ENCODE data around the gene GGT6.

GGT6 gene

DNA sequence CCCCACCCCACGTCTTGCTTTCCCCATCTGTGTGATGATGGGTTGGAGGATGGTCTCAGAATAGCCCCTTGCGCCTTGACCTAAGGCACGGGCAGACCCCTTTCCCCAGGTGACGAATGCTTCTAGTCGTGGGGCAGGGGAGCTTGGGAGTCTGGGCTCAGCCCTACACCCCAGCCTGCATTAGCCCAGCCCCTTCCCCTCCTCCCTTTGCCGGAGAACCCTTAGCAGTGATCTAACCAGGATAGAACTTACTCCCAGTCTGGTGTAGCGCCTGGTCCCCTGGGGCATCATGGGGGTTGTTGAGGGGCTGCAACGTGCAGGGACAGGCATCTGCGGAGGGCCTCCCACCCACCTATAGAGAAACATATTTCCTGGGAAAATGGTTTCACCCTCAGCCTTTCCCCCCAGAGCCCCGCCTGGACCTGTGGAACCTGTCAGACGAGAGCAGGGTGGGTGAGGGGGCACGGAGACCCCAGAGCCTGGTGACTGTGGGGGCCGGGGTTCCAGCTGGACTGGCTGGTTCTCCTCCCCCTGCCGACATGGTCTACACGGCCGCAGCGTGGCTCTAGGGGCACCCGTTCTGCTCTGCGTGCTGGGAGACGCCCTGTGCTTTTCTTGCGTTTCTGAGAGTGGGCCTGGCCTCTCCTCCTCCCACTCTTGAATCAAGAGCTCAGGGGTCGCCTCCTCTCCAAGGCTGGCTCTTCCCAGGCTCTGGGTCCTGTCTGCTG lies 28.7 kb upstream of the GGT6 start:
- Mint-ChIP-seq H3K9me3 (no peaks in the 10 kb centered on the region), H3K27me3 (peaks cover 71% of the 10 kb centered on the region), H3K4me1 (peaks cover 6% of the 10 kb centered on the region), H3K36me3 (ENCODE audit: insufficient read depth) (peaks cover 2% of the 10 kb centered on the region), H3K27ac (ENCODE audit: low read depth) (no peak overlapping the region), H3K4me3 (no peak overlapping the region)
- no peak for ATAC-seq (replicated peaks; ENCODE audit: extremely low read depth, poor library complexity, severe bottlenecking)
- DNase-seq (ENCODE audit: low spot score in 2 of 2), result no peak

DNA sequence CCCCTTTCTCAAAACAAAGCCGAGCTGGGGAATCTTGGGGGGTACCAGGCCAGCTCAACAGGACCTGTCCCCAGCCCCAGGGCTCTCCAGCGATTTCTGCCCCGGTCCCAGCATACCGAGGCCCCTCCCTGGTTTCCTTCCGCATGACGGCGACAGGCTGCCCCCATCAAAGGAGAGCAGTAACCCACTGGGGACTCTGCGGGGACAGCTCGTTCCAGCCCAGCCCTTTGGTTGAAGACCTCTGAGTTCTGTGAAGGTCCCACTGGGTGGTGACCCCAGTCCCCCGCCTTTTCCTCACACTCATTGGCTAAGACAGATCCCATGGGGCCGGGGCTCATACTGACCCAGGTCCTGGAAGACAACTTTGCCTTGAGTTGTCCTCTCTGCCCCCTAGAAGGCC lies 28.0 kb upstream of the GGT6 start:
- H3K27me3 Mint-ChIP-seq, result peaks cover 71% of the 10 kb centered on the region
- peaks cover 11% of the 10 kb centered on the region for H3K4me1 Mint-ChIP-seq
- H3K27ac Mint-ChIP-seq (ENCODE audit: low read depth), result no peak overlapping the region
- no peak for ATAC-seq (replicated peaks; ENCODE audit: extremely low read depth, poor library complexity, severe bottlenecking)
- H3K36me3 Mint-ChIP-seq (ENCODE audit: insufficient read depth), result peaks cover 2% of the 10 kb centered on the region
- no peak overlapping the region for H3K4me3 Mint-ChIP-seq
- no peak for DNase-seq (ENCODE audit: low spot score in 2 of 2)
- H3K9me3 Mint-ChIP-seq, result no peaks in the 10 kb centered on the region

DNA sequence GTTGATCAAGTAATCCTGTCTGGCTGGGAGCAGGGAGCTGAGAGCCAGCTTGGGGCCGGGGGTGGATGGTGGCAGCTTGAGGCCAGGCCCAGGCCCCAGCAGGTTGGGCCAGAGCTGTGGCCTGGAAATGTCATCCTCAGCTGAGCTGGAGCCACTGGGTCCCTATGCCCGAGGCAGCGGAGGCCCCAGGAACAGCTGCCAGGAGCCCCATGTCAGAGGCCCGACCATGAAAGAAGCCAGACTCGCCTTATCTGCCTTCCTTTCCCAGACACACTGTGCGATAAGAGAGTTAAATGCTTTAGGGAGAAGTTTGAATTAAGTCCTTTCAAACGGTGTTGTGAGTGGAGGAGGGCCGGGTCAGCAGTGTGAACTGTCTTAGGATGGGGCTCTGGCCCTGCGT lies 27.4 kb upstream of the GGT6 start:
- Mint-ChIP-seq H3K36me3 (ENCODE audit: insufficient read depth) (peaks cover 2% of the 10 kb centered on the region), H3K27me3 (peaks cover 76% of the 10 kb centered on the region)

DNA sequence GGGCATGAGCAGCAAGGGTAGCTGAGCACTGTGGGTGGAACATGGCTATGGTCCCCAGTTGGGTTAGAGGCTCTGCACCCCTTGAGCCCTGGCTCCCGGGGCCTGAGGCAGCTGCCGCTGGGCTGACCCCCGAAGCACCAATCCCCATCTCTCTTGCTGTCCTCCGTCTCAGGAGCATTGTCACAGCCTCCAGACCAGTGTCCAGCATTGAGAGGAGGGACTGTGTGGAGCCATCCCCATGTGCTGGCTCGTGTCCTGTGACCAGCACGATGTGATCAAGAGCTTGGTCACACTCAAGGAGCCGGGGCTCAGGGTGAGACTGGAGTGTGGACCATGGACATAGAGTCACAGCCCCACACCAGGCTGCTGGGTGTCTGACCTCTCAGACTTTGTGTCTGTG lies 26.8 kb upstream of the GGT6 start:
- peaks cover 11% of the 10 kb centered on the region for H3K4me1 Mint-ChIP-seq
- no peak overlapping the region for H3K27ac Mint-ChIP-seq (ENCODE audit: low read depth)
- peaks cover 2% of the 10 kb centered on the region for H3K36me3 Mint-ChIP-seq (ENCODE audit: insufficient read depth)
- H3K27me3 Mint-ChIP-seq, result peaks cover 76% of the 10 kb centered on the region
- H3K4me3 Mint-ChIP-seq, result no peak overlapping the region
- DNase-seq (ENCODE audit: low spot score in 2 of 2) (no peak), ATAC-seq (replicated peaks; ENCODE audit: extremely low read depth, poor library complexity, severe bottlenecking) (no peak)
- no peaks in the 10 kb centered on the region for H3K9me3 Mint-ChIP-seq

More for the DNA sequence above, 27.4 kb upstream of the GGT6 start:
- Mint-ChIP-seq H3K4me1 (peaks cover 11% of the 10 kb centered on the region), H3K4me3 (no peak overlapping the region), H3K27ac (ENCODE audit: low read depth) (no peak overlapping the region), H3K9me3 (no peaks in the 10 kb centered on the region)
- DNase-seq (ENCODE audit: low spot score in 2 of 2) (no peak), ATAC-seq (replicated peaks; ENCODE audit: extremely low read depth, poor library complexity, severe bottlenecking) (no peak)

DNA sequence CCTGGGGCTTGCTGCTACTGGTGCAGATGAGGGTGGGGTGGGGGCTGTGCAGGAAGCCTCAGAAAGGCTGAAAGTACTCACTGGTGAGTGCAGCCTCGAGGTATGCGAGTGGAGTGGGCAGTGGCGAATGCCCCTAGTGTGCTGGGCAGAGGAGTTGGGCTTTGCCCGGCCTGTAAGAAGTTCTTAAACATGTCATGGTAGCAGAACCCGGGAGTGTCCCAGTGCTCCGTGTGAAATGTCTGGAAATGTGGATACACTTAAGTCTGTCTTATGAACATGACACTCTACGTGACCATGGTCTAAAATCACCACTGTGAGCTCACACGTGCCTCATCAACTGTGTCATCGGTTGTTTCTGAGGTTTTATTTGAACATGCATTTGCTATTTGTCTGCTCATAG lies 25.7 kb upstream of the GGT6 start:
- Mint-ChIP-seq H3K4me1 (peaks cover 11% of the 10 kb centered on the region), H3K9me3 (no peaks in the 10 kb centered on the region), H3K27ac (ENCODE audit: low read depth) (no peak overlapping the region), H3K4me3 (no peak overlapping the region), H3K36me3 (ENCODE audit: insufficient read depth) (peaks cover 2% of the 10 kb centered on the region), H3K27me3 (peaks cover 81% of the 10 kb centered on the region)
- ATAC-seq (replicated peaks; ENCODE audit: extremely low read depth, poor library complexity, severe bottlenecking) (no peak), DNase-seq (ENCODE audit: low spot score in 2 of 2) (no peak)

DNA sequence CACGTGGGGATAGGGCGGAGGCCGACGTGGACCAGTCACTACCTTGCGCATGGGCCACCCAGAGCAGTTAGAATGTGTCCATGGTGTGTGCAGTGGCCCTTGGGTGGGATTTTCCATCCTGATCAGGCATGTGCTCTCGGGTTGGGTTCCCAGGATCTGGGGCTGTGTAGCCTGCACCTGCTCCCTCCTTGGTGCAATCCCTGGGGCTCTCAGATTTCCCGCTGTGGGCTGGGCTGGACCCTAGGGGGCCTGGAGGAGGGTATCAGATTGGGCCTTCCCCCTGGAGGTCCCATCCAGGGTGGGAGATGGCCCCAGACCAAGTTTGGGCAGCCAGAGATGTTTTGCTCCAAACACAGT lies 25.2 kb upstream of the GGT6 start:
- ATAC-seq (replicated peaks; ENCODE audit: extremely low read depth, poor library complexity, severe bottlenecking) (no peak), DNase-seq (ENCODE audit: low spot score in 2 of 2) (no peak)
- Mint-ChIP-seq H3K27ac (ENCODE audit: low read depth) (no peak overlapping the region), H3K9me3 (no peaks in the 10 kb centered on the region), H3K4me3 (peak overlapping the region; percentile 63), H3K4me1 (peaks cover 11% of the 10 kb centered on the region), H3K27me3 (peaks cover 81% of the 10 kb centered on the region), H3K36me3 (ENCODE audit: insufficient read depth) (peaks cover 2% of the 10 kb centered on the region)

DNA sequence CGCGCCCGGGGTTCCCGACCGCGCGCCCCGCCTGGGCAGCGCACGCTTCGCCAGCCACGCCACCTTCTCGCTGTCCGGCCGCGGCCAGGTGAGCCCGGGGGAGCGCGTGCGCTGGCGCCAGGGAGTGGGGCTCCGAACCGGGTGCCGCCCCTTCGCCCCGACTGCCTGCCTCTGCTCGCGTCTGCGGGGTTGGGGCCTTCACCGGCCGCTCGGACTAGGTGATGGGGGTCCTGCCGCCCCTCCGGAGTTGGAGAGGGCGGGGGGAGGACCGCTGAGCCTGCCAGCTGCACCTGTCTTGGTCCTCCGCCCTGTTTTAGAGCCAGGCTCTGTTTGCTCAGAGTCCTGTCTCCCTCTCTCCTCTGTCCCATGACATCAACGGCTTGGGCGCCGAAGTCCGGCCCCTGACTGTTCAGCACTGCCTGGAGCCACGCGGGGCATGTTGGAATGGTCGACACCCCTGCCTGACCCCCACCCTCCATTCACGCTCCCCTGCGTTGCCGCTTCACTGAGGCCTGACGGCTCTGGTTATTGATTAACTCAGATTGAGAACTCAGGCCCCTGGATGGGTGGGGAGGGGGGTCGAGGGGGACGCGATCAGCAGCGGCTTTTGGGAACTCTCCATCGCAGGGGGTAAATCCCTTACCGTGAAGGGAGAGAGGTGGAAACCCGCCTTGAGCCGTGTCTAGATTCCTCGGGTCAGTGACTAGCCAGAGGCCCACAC lies 24.7 kb upstream of the GGT6 start:
- H3K27ac Mint-ChIP-seq (ENCODE audit: low read depth), result no peak overlapping the region
- H3K9me3 Mint-ChIP-seq, result no peaks in the 10 kb centered on the region
- H3K27me3 Mint-ChIP-seq, result peaks cover 76% of the 10 kb centered on the region
- H3K36me3 Mint-ChIP-seq (ENCODE audit: insufficient read depth), result peaks cover 2% of the 10 kb centered on the region
- ATAC-seq (replicated peaks; ENCODE audit: extremely low read depth, poor library complexity, severe bottlenecking) (no peak), DNase-seq (ENCODE audit: low spot score in 2 of 2) (no peak)
- H3K4me1 Mint-ChIP-seq, result peaks cover 11% of the 10 kb centered on the region
- peak overlapping the region; percentile 63 for H3K4me3 Mint-ChIP-seq

DNA sequence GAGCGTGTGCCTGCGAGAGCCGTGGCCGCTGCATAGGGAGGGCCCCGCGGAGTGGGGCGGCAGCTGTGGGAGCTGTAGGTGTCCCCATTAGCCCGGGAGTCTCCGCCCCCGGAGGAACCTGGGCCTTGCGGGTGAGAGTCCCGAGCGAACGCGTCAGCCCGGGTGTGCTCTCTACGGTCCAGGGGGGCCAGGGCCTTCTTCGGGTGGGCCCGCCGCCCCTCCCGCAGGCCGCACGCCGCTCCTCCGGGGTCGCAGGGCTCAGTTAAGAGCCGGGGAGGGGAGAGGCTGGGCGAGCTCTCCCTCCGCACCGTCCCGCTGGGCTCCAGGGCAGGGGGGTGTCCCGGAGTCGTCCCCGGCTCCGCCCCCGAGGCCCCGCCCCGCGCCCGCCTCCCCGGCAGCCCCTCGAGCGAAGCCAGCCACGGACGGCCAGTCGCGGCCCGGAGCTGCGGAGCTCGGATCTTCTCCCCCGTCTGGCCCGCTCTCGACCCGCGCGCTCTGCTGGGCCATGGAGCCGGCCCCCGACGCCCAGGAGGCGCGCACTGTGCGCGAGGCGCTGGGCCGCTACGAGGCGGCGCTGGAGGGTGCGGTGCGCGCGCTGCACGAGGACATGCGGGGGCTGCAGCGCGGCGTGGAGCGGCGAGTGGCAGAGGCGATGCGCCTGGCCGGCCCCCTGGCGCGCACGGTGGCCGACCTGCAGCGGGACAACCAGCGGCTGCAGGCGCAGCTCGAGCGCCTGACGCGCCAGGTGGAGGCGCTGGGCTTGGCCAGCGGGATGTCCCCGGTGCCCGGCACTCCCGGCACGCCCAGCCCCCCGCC lies 23.9 kb upstream of the GGT6 start, which contains the start of gene SMTNL2:
Gene SMTNL2, plus strand, starts transcription at position 429 of the 816 bp plus-strand sequence. Its CDS starts 77 bp downstream, at position 506.
- Mint-ChIP-seq H3K4me1 (peaks cover 11% of the 10 kb centered on the region), H3K27ac (ENCODE audit: low read depth) (no peak within 1 kb of the TSS)

DNA sequence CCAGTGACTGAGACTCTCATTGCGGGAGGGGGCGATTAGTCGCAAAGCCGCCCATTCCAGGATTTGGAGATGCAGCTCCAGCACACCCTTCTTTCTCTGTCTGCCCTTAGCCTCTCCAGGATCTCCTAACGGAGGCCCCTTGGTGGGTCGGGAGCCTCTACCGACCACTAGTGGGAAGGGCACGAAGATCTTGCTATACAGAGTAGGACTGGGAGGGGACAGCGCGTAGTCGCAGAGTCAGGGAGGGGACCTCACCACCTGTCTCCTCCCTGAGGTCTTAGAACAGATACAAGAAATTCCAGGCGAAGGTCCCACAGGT lies 23.4 kb upstream of the GGT6 start:
- Mint-ChIP-seq H3K36me3 (ENCODE audit: insufficient read depth) (peaks cover 2% of the 10 kb centered on the region), H3K27ac (ENCODE audit: low read depth) (no peak overlapping the region), H3K9me3 (no peaks in the 10 kb centered on the region), H3K4me3 (peak overlapping the region; percentile 71), H3K27me3 (peaks cover 65% of the 10 kb centered on the region), H3K4me1 (peaks cover 11% of the 10 kb centered on the region)
- DNase-seq (ENCODE audit: low spot score in 2 of 2), result no peak
- no peak for ATAC-seq (replicated peaks; ENCODE audit: extremely low read depth, poor library complexity, severe bottlenecking)

More for the DNA sequence above, 23.9 kb upstream of the GGT6 start, which contains the start of gene SMTNL2:
- ATAC-seq (replicated peaks; ENCODE audit: extremely low read depth, poor library complexity, severe bottlenecking) (no peak), DNase-seq (ENCODE audit: low spot score in 2 of 2) (no peak)
- peak within 1 kb of the TSS; percentile 71 for H3K4me3 Mint-ChIP-seq
- peaks cover 2% of the 10 kb centered on the region for H3K36me3 Mint-ChIP-seq (ENCODE audit: insufficient read depth)
- H3K9me3 Mint-ChIP-seq, result no peaks in the 10 kb centered on the region
- H3K27me3 Mint-ChIP-seq, result peaks cover 71% of the 10 kb centered on the region

DNA sequence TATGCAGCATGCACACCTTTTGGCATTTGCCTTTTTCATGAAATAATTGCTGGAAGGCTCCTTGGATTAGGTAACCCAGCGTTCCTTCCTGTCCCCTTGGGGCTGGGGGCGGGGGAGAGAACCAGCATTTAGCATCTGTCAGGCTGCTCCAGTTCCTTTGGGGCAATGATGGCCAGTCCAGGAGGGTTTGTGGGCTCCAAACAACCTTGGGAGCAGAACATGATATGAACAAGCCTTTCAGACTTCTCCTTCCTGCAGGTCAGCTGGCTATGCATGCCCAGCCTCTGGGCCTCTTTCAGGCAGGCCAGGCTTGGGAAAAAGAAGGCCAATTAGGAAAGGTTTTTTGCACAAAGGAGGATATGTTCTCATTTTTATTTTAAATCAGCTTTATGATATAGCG lies 22.8 kb upstream of the GGT6 start:
- peaks cover under 1% of the 10 kb centered on the region for H3K36me3 Mint-ChIP-seq (ENCODE audit: insufficient read depth)
- peaks cover 60% of the 10 kb centered on the region for H3K27me3 Mint-ChIP-seq
- peak overlapping the region; percentile 71 for H3K4me3 Mint-ChIP-seq
- H3K9me3 Mint-ChIP-seq, result no peaks in the 10 kb centered on the region
- DNase-seq (ENCODE audit: low spot score in 2 of 2), result no peak
- H3K27ac Mint-ChIP-seq (ENCODE audit: low read depth), result no peak overlapping the region
- no peak for ATAC-seq (replicated peaks; ENCODE audit: extremely low read depth, poor library complexity, severe bottlenecking)
- peaks cover 11% of the 10 kb centered on the region for H3K4me1 Mint-ChIP-seq

DNA sequence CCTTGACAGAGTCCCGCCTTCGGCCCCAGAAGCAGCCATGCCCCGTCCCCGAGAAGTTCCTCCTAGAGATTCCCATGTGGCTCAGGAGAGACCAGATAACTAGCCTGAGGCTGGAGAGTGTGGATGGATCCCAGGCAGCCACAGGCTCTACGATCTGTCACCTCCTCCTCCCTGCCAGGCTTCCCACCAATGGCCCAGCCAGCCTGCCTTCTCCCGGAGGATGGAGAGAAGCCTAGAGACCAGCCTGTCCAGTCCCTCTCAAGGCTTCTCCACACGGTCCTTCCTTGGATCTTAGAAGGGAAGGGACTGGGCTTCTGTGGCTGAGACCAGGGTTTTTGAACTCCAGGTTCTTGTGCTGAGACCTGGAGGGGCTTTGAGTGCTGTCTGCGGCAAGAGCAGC lies 22.3 kb upstream of the GGT6 start:
- H3K36me3 Mint-ChIP-seq (ENCODE audit: insufficient read depth), result no peaks in the 10 kb centered on the region
- ATAC-seq (replicated peaks; ENCODE audit: extremely low read depth, poor library complexity, severe bottlenecking), result no peak

DNA sequence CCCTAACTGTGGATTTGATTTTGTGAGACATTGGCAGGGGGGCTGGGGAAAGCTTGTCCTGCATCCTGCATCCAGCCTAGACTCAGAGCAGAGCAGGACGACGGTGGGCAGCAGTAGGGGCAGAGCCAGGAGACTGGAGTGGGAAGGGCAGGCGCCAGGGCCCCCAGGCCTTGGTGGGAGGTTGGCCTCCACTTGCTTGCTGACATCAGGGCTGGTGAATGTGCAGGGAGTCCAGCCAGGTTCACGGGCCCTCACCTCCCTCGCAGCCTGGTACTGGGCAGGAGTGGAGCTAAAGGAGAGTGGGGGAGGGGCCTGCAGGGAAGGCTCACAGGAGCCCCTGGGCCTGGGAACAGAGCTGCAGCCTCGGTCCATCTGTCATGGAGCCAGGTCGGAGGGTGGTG lies 21.7 kb upstream of the GGT6 start:
- no peak for DNase-seq (ENCODE audit: low spot score in 2 of 2)
- H3K36me3 Mint-ChIP-seq (ENCODE audit: insufficient read depth), result no peaks in the 10 kb centered on the region
- H3K4me3 Mint-ChIP-seq, result no peak overlapping the region
- H3K27me3 Mint-ChIP-seq, result peaks cover 58% of the 10 kb centered on the region
- H3K4me1 Mint-ChIP-seq, result peaks cover 11% of the 10 kb centered on the region
- ATAC-seq (replicated peaks; ENCODE audit: extremely low read depth, poor library complexity, severe bottlenecking), result no peak
- no peak overlapping the region for H3K27ac Mint-ChIP-seq (ENCODE audit: low read depth)
- no peaks in the 10 kb centered on the region for H3K9me3 Mint-ChIP-seq

More for the DNA sequence above, 22.3 kb upstream of the GGT6 start:
- Mint-ChIP-seq H3K9me3 (no peaks in the 10 kb centered on the region), H3K27me3 (peaks cover 60% of the 10 kb centered on the region), H3K4me3 (no peak overlapping the region), H3K4me1 (peaks cover 11% of the 10 kb centered on the region), H3K27ac (ENCODE audit: low read depth) (no peak overlapping the region)
- no peak for DNase-seq (ENCODE audit: low spot score in 2 of 2)
